ENCODE results near the gene JARID2. TPM values are rescaled to one million over a fixed set of nuclear protein-coding genes. Genes with fewer than 3 reads are reported as not detected.

JARID2 gene
- total RNA-seq, 1 experiment from 2014 or later: 6.0 TPM

DNA sequence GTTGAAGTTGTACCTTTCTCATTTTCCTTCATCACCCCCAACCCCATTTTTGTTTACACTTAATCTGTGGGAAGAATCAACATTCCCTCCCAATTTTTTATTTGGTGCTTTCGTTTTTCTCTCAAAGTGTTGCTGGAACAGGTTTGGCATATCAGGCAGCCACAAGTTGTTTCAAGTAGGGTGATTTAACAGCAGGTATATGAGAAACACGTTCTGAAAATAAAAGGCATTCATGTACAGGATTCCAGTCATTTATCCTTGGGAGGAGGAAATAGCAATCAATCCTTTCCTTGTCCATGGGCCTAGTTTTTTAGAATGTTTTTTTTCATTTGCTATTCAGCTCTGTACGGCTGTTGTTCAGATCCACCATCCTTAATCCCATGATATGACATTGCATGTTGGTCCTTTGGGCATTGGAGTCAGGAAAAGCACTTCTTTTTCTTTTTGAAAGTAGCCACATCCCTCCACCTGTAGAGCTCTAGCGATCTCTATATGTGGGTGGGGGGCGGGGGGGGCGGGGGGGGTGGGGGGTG lies 120.2 kb downstream of the JARID2 start:
- in situ Hi-C loops (cut with HindIII; ENCODE audit: low pct_unique_long_range_greater_than_20kb, low sequenced_read_pairs) (no loop called here), intact Hi-C loops (cut with micrococcal nuclease; ENCODE audit: unreplicated experiment) (no loop called here)
- no peak for TF ChIP-seq POLR2AphosphoS5 (IDR thresholded peaks at IDR 0.05; ENCODE audit: low read depth, low read length)
- no peak for TF ChIP-seq TCF7L2 (IDR thresholded peaks at IDR 0.05; ENCODE audit: low read depth, low read length)
- TF ChIP-seq, protein P1, sequence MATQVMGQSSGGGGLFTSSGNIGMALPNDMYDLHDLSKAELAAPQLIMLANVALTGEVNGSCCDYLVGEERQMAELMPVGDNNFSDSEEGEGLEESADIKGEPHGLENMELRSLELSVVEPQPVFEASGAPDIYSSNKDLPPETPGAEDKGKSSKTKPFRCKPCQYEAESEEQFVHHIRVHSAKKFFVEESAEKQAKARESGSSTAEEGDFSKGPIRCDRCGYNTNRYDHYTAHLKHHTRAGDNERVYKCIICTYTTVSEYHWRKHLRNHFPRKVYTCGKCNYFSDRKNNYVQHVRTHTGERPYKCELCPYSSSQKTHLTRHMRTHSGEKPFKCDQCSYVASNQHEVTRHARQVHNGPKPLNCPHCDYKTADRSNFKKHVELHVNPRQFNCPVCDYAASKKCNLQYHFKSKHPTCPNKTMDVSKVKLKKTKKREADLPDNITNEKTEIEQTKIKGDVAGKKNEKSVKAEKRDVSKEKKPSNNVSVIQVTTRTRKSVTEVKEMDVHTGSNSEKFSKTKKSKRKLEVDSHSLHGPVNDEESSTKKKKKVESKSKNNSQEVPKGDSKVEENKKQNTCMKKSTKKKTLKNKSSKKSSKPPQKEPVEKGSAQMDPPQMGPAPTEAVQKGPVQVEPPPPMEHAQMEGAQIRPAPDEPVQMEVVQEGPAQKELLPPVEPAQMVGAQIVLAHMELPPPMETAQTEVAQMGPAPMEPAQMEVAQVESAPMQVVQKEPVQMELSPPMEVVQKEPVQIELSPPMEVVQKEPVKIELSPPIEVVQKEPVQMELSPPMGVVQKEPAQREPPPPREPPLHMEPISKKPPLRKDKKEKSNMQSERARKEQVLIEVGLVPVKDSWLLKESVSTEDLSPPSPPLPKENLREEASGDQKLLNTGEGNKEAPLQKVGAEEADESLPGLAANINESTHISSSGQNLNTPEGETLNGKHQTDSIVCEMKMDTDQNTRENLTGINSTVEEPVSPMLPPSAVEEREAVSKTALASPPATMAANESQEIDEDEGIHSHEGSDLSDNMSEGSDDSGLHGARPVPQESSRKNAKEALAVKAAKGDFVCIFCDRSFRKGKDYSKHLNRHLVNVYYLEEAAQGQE (IDR thresholded peaks at IDR 0.05; ENCODE audit: insufficient read depth in 1 of 2, low read depth in 2 of 2, low read length in 1 of 2): no peak
- TF ChIP-seq, protein P2, sequence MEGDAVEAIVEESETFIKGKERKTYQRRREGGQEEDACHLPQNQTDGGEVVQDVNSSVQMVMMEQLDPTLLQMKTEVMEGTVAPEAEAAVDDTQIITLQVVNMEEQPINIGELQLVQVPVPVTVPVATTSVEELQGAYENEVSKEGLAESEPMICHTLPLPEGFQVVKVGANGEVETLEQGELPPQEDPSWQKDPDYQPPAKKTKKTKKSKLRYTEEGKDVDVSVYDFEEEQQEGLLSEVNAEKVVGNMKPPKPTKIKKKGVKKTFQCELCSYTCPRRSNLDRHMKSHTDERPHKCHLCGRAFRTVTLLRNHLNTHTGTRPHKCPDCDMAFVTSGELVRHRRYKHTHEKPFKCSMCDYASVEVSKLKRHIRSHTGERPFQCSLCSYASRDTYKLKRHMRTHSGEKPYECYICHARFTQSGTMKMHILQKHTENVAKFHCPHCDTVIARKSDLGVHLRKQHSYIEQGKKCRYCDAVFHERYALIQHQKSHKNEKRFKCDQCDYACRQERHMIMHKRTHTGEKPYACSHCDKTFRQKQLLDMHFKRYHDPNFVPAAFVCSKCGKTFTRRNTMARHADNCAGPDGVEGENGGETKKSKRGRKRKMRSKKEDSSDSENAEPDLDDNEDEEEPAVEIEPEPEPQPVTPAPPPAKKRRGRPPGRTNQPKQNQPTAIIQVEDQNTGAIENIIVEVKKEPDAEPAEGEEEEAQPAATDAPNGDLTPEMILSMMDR (IDR thresholded peaks at IDR 0.05): no peak
- no peak for TF ChIP-seq SIN3A (IDR thresholded peaks at IDR 0.05; ENCODE audit: borderline replicate concordance, insufficient read depth, low read depth, low read length)
- no TSS peak for BruUV-seq (replicated peaks)
- H3K36me3 ChIP-seq (ENCODE audit: control insufficient read depth, insufficient read depth, low read length): no peaks in the 10 kb centered on the region
- ChIA-PET POLR2A (no interaction called here), CTCF (no interaction called here)
- no peak overlapping the region for H3K4me3 ChIP-seq (ENCODE audit: low read depth in 2 of 2, low read length in 2 of 2)
- H3K9me3 ChIP-seq (ENCODE audit: control insufficient read depth, insufficient read depth, low read depth, low read length): no peaks in the 10 kb centered on the region
- no peak overlapping the region for H3K27ac ChIP-seq (ENCODE audit: low read length)
- H3K4me1 ChIP-seq (ENCODE audit: control insufficient read depth, insufficient read depth, low read length): no peaks in the 10 kb centered on the region
- H3K27me3 ChIP-seq (ENCODE audit: control insufficient read depth, insufficient read depth, low read length): no peaks in the 10 kb centered on the region
- no peak for ATAC-seq
- no peak for DNase-seq (ENCODE audit: low read depth, low spot score)

GRCh38 chr6:15366879-15367278 lies 121.0 kb downstream of the JARID2 start:
- Histone ChIP-seq H3K9me3 (ENCODE audit: control insufficient read depth, insufficient read depth, low read depth, low read length) (no peaks in the 10 kb centered on the region), H3K36me3 (ENCODE audit: control insufficient read depth, insufficient read depth, low read length) (no peaks in the 10 kb centered on the region), H3K4me1 (ENCODE audit: control insufficient read depth, insufficient read depth, low read length) (no peaks in the 10 kb centered on the region), H3K27ac (ENCODE audit: low read length) (no peak overlapping the region), H3K4me3 (ENCODE audit: low read depth in 2 of 2, low read length in 2 of 2) (no peak overlapping the region), H3K27me3 (ENCODE audit: control insufficient read depth, insufficient read depth, low read length) (no peaks in the 10 kb centered on the region)
- POLR2A ChIA-PET: no interaction called here
- in situ Hi-C loops (cut with HindIII; ENCODE audit: low pct_unique_long_range_greater_than_20kb, low sequenced_read_pairs) (no loop called here), intact Hi-C loops (cut with micrococcal nuclease; ENCODE audit: unreplicated experiment) (no loop called here)
- DNase-seq (ENCODE audit: low read depth, low spot score) (no peak), ATAC-seq (no peak)
- TF ChIP-seq, protein P2 (IDR thresholded peaks at IDR 0.05): no peak
- no peak for TF ChIP-seq SIN3A (IDR thresholded peaks at IDR 0.05; ENCODE audit: borderline replicate concordance, insufficient read depth, low read depth, low read length)
- TF ChIP-seq, protein P1 (IDR thresholded peaks at IDR 0.05; ENCODE audit: insufficient read depth in 1 of 2, low read depth in 2 of 2, low read length in 1 of 2): no peak
- no peak for TF ChIP-seq POLR2AphosphoS5 (IDR thresholded peaks at IDR 0.05; ENCODE audit: low read depth, low read length)
- TF ChIP-seq TCF7L2 (IDR thresholded peaks at IDR 0.05; ENCODE audit: low read depth, low read length): no peak
- CTCF ChIA-PET: no interaction called here
- BruUV-seq (replicated peaks): no TSS peak
